22Rv1 (cell line): ENCODE data around the gene DNAH8.

ENCODE experiments used
- CTCF ChIP-seq: fragments of 450-650 bp; IDR thresholded peaks from 2 replicates; pipeline ENCODE4 v1.5.1; 2017; ENCODE audit warnings: mild to moderate bottlenecking
- ZFX ChIP-seq: fragments of 450-650 bp; IDR thresholded peaks from 2 replicates; pipeline ENCODE4 v1.6.1; 2017; ENCODE audit warnings: antibody characterized with exemption, borderline replicate concordance

- peak; percentile 32; the same call in 1 of the 2 replicates for TF ChIP-seq CTCF
- TF ChIP-seq ZFX = no peak
Measured at GRCh38 chr6:39003072-39003471, 288.0 kb downstream of the DNAH8 start.
